Measurements from ENCODE around the gene PNRC1. TPM values are rescaled to one million over a fixed set of nuclear protein-coding genes. Genes with fewer than 3 reads are reported as not detected.

The PNRC1 gene
- total RNA-seq, 4 donors from 2014 or later: 189 to 307 (median 245) TPM

DNA sequence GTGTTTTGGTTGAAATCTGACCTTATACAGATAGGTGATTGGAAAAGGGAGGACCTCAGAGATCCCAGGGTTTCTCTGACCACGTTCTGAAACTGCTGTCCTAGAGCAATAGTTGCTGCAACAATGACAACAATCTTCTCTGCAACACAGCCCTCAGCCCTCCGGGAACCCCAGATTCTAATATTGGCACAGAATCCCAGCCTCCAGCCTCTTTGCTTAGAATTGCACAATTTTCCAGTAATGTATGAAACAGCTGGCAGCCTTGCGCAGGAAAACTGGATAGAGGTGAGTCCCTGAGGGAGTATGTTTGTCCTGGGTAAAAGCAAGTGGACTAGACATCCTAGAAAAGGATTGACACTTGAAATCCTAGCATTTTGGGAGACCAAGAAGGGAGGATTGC, 30.4 kb upstream of the PNRC1 start:
- Histone ChIP-seq H3K27me3 (no peaks in the 10 kb centered on the region), H3K36me3 (no peaks in the 10 kb centered on the region), H3K9me3 (no peaks in the 10 kb centered on the region), H3K4me1 (no peaks in the 10 kb centered on the region), H3K27ac (no peak overlapping the region), H3K4me3 (replicated peaks in 1 of 3) (no peak overlapping the region)
- 52 to 58% methylated on average over 3 of the region's 3 CpGs for WGBS, 2 donors
- peak in 1 of 2 donors; percentile 9 for DNase-seq
- intact Hi-C loops (cut with DNase I): no loop called here
- no peak for TF ChIP-seq CTCF (IDR thresholded peaks at IDR 0.05)
- TF ChIP-seq POLR2A (IDR thresholded peaks at IDR 0.05): no peak

DNA sequence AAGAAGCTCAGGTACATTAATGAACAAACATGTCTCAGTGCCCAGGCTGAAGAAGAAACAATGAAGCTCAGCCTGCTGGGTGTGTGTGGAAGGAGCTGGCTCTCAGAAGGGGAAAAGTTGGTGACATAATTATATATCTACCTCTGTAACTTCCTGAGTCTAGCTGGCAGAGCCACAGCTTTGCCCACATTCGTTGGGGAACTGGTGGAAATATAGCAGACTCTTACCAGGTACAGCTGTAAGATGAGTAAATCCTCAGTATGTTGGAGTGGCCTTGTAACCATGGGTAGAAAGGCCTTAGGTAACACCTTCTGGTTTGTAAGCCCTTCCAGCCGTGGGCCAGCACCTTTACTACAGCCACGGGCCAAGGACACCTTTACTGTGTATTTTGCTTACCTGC, 29.9 kb upstream of the PNRC1 start:
- WGBS, 2 donors: 76 to 88% methylated on average over 3 of the region's 3 CpGs
- Histone ChIP-seq H3K27me3 (no peaks in the 10 kb centered on the region), H3K9me3 (no peaks in the 10 kb centered on the region), H3K4me1 (no peaks in the 10 kb centered on the region), H3K27ac (no peak overlapping the region), H3K4me3 (replicated peaks in 1 of 3) (no peak overlapping the region), H3K36me3 (no peaks in the 10 kb centered on the region)
- intact Hi-C loops (cut with DNase I): no loop called here
- TF ChIP-seq POLR2A (IDR thresholded peaks at IDR 0.05) (no peak), CTCF (IDR thresholded peaks at IDR 0.05) (no peak)
- no peak for DNase-seq

GRCh38 chr6:89051676-89052075, 28.9 kb upstream of the PNRC1 start:
- H3K4me1 ChIP-seq: no peaks in the 10 kb centered on the region
- intact Hi-C loops (cut with DNase I): no loop called here
- WGBS, 2 donors: 82 to 83% methylated on average over 3 of the region's 3 CpGs

DNA sequence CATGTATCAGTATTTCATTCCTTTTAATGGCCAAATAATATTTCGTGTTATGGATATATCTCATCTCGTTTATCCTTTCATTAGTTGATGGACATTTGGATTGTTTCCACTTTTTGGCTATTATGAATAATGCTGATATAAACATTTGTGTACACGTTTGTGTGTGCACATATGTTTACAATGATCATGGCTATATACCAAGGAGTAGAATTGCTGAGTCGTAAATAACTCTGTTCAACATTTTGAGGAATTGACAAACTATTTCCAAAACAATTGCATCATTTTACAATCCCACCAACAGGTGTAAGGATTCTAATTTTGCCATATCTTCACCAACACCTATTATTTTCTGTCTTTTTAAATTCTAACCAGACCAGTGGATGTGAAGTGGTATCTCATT, 26.3 kb upstream of the PNRC1 start:
- Histone ChIP-seq H3K4me1 (no peaks in the 10 kb centered on the region), H3K36me3 (no peaks in the 10 kb centered on the region), H3K27me3 (no peaks in the 10 kb centered on the region), H3K27ac (no peak overlapping the region), H3K9me3 (no peaks in the 10 kb centered on the region), H3K4me3 (replicated peaks in 1 of 3) (no peak overlapping the region)
- no peak for DNase-seq
- TF ChIP-seq POLR2A (IDR thresholded peaks at IDR 0.05): no peak
- no peak for TF ChIP-seq CTCF (IDR thresholded peaks at IDR 0.05)
- intact Hi-C loops (cut with DNase I): no loop called here
- 94 to 96% methylated on average over 4 of the region's 4 CpGs for WGBS, 2 donors

More at GRCh38 chr6:89051676-89052075, 28.9 kb upstream of the PNRC1 start:
- no peak for DNase-seq
- no peak overlapping the region for H3K27ac ChIP-seq
- TF ChIP-seq POLR2A (IDR thresholded peaks at IDR 0.05) (no peak), CTCF (IDR thresholded peaks at IDR 0.05) (no peak)
- H3K9me3 ChIP-seq: no peaks in the 10 kb centered on the region
- no peaks in the 10 kb centered on the region for H3K27me3 ChIP-seq
- no peaks in the 10 kb centered on the region for H3K36me3 ChIP-seq
- H3K4me3 ChIP-seq (replicated peaks in 1 of 3): no peak overlapping the region

DNA sequence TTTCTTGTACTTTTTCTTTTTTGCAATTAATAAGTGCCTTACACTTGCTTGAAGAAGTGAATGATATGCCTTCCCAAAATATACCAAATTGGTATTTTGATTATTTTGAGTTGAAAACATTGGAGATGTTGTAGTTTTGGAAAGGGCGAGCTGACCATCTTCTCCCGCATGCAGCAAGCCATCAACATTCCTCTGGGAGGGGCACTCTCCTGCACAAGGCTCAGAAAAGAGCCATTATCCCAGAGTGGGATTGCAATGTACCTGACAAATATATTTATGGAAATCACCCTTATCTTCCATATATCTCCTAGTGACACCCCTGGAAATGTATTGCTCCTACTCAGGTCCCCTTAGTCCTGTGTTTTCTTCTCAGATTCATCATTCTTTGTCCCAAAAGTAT, 22.8 kb upstream of the PNRC1 start:
- TF ChIP-seq POLR2A (IDR thresholded peaks at IDR 0.05) (no peak), CTCF (IDR thresholded peaks at IDR 0.05) (no peak)
- H3K4me3 ChIP-seq (replicated peaks in 1 of 3): no peak overlapping the region
- no peak overlapping the region for H3K27ac ChIP-seq
- H3K27me3 ChIP-seq: no peaks in the 10 kb centered on the region
- no peaks in the 10 kb centered on the region for H3K4me1 ChIP-seq
- H3K36me3 ChIP-seq: no peaks in the 10 kb centered on the region
- DNase-seq: no peak
- intact Hi-C loops (cut with DNase I): no loop called here
- no peaks in the 10 kb centered on the region for H3K9me3 ChIP-seq
- WGBS, 2 donors: 59 to 61% methylated on average over 2 of the region's 2 CpGs
